Epithelial cell of esophagus (primary cell): ENCODE results near the gene PTGIS.
"Not testable (repeated sequence)": the region's sequence is repeated elsewhere in the genome, so short reads cannot be mapped to it uniquely, and the experiment has no call there.

Experiments used
- DNase-seq: peaks from one replicate; pipeline ENCODE4 v3.0.0; 2010; ENCODE audit warnings: low read depth
- H3K4me3 ChIP-seq: 2 replicates; pipeline ENCODE4 v1.5.1; 2011; ENCODE audit warnings: mild to moderate bottlenecking, low read length, control low read depth
- TF ChIP-seq, protein P1 (sequence below): IDR thresholded peaks from 2 replicates; pipeline ENCODE4 v1.5.1; 2011; ENCODE audit warnings: low read depth, mild to moderate bottlenecking, low read length, control low read depth, inconsistent platforms; ENCODE audit not compliant: insufficient read depth; ENCODE audit errors: missing control alignments

Gene PTGIS

GRCh38 chr20:49568278-49569151, 578 bp upstream of the PTGIS start:
- TF ChIP-seq, protein P1, sequence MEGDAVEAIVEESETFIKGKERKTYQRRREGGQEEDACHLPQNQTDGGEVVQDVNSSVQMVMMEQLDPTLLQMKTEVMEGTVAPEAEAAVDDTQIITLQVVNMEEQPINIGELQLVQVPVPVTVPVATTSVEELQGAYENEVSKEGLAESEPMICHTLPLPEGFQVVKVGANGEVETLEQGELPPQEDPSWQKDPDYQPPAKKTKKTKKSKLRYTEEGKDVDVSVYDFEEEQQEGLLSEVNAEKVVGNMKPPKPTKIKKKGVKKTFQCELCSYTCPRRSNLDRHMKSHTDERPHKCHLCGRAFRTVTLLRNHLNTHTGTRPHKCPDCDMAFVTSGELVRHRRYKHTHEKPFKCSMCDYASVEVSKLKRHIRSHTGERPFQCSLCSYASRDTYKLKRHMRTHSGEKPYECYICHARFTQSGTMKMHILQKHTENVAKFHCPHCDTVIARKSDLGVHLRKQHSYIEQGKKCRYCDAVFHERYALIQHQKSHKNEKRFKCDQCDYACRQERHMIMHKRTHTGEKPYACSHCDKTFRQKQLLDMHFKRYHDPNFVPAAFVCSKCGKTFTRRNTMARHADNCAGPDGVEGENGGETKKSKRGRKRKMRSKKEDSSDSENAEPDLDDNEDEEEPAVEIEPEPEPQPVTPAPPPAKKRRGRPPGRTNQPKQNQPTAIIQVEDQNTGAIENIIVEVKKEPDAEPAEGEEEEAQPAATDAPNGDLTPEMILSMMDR: no peak
- H3K4me3 ChIP-seq: no peak overlapping the region
- no peak for DNase-seq

- no peak for DNase-seq
- TF ChIP-seq, protein P1: no peak
- no peak overlapping the region for H3K4me3 ChIP-seq
Measured at GRCh38 chr20:49566401-49567364, 1.3 kb downstream of the PTGIS start.

DNA sequence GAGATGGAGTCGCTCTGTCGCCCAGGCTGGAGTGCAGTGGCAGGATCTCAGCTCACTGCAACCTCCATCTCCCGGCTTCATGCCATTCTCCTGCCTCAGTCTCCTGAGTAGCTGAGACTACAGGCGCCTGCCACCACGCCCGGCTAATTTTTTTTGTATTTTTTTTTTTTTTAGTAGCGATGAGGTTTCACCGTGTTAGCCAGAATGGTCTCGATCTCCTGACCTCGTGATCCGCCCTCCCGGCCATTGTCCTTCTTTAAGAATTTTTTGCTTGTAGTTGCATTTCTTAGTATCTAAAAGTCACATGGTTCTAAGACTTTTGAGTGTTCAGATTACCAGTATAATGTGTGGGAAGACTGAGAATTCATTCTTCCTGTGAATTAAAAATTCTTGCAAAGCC, 2.9 kb downstream of the PTGIS start:
- H3K4me3 ChIP-seq, DNase-seq: not testable (repeated sequence)

GRCh38 chr20:49563015-49563980, 4.6 kb downstream of the PTGIS start:
- DNase-seq: no peak

DNA sequence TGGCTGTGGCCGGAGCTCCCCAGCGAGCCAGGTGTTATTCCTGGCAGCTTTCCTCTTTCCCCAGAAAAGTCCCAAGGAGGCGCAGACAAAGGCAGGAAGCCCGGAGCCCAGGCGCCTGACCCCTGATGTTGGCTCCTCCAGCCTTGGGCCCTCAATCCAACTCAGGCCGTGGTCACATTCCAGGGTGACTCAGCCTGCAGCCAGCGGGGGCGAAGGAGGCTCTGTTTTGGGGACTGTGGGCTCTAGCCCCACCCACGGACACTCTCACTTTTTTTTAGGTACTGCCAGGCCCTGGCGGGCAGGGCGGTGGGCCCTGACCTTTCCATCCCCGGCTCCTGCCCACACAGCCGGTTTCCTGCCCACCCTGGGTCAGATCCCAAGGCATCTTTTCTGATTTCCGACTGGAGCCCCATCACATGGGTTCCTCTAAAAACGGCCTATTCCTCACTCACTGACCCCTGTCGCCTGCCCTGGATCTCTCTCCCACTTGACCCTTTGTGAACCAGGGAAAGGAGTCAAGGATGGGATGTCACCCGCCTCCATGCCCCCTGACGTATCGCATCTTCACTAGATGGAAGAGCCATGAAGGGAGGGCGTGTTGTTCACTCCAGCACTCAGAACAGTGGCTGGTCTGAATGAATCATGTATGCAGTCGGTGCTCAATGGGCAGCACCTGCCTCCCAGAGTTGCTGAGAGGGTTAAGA, 5.5 kb downstream of the PTGIS start:
- no peak overlapping the region for H3K4me3 ChIP-seq
- DNase-seq: no peak
- TF ChIP-seq, protein P1: no peak

More at GRCh38 chr20:49563015-49563980, 4.6 kb downstream of the PTGIS start:
- TF ChIP-seq, protein P1: no peak
- no peak overlapping the region for H3K4me3 ChIP-seq

DNA sequence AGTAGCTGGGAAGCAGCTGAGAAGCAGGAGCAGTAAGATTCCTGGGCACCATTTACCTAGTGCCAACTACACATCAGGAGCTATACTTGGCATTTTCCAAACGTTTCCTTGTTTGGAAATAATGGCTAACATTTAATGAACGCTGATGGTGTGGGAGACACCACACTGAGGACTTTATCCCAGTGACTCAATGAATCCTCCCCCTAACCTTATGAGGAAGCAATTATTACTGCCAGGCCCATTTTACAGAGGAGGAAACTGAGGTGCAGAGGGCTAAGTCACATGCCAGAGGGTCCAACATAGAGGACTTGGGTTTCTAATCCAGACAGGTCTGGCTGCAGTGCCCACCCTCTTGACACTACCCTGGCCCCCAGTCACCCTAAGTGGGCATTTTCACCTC, 6.1 kb downstream of the PTGIS start:
- TF ChIP-seq, protein P1: no peak
- no peak overlapping the region for H3K4me3 ChIP-seq
- no peak for DNase-seq
